Measurements from ENCODE around the gene NET1.

NET1 gene

GRCh38 chr10:5482016-5482415, 69.7 kb downstream of the NET1 start:
- no peak for DNase-seq (ENCODE audit: low read depth)

GRCh38 chr10:5484205-5484604, 71.8 kb downstream of the NET1 start:
- no peak for DNase-seq (ENCODE audit: low read depth)

- DNase-seq (ENCODE audit: low read depth), result no peak
Measured at GRCh38 chr10:5485290-5485689, 72.9 kb downstream of the NET1 start.

- no peak for DNase-seq (ENCODE audit: low read depth)
Measured at GRCh38 chr10:5485948-5486852, 73.8 kb downstream of the NET1 start.

GRCh38 chr10:5486853-5487235, 74.5 kb downstream of the NET1 start:
- DNase-seq (ENCODE audit: low read depth), result no peak

- DNase-seq (ENCODE audit: low read depth), result no peak
Measured at GRCh38 chr10:5488272-5489161, 76.2 kb downstream of the NET1 start.

- no peak for DNase-seq (ENCODE audit: low read depth)
Measured at GRCh38 chr10:5490032-5490431, 77.7 kb downstream of the NET1 start.

GRCh38 chr10:5490698-5491464, 78.5 kb downstream of the NET1 start:
- DNase-seq (ENCODE audit: low read depth), result no peak

- no peak for DNase-seq (ENCODE audit: low read depth)
Measured at GRCh38 chr10:5491477-5491876, 79.1 kb downstream of the NET1 start.

- DNase-seq (ENCODE audit: low read depth), result no peak
Measured at GRCh38 chr10:5492322-5492855, 80.0 kb downstream of the NET1 start.

- DNase-seq (ENCODE audit: low read depth), result no peak
Measured at GRCh38 chr10:5492929-5493576, 80.7 kb downstream of the NET1 start.

GRCh38 chr10:5493691-5494090, 81.3 kb downstream of the NET1 start:
- DNase-seq (ENCODE audit: low read depth), result no peak

GRCh38 chr10:5494611-5495010, 82.3 kb downstream of the NET1 start:
- DNase-seq (ENCODE audit: low read depth), result no peak

GRCh38 chr10:5496261-5497250, 84.2 kb downstream of the NET1 start:
- DNase-seq (ENCODE audit: low read depth), result no peak

GRCh38 chr10:5497289-5497688, 84.9 kb downstream of the NET1 start:
- DNase-seq (ENCODE audit: low read depth), result no peak

GRCh38 chr10:5497948-5498730, 85.8 kb downstream of the NET1 start:
- no peak for DNase-seq (ENCODE audit: low read depth)

GRCh38 chr10:5498791-5499492, 86.6 kb downstream of the NET1 start:
- DNase-seq (ENCODE audit: low read depth), result no peak

- no peak for DNase-seq (ENCODE audit: low read depth)
Measured at GRCh38 chr10:5499493-5500140, 87.3 kb downstream of the NET1 start, which contains the start of gene CALML5. CALML5 (minus strand) TSS chr10:5499570; CDS start chr10:5499438, 132 bp downstream.
